ENCODE data around the gene IGLL1.
"Not testable (repeated sequence)": the region's sequence is repeated elsewhere in the genome, so short reads cannot be mapped to it uniquely, and the experiment has no call there.

Gene IGLL1

GRCh38 chr22:23563111-23563510, 17.0 kb downstream of the IGLL1 start:
- DNase-seq (ENCODE audit: low read depth, low spot score), result no peak

- DNase-seq (ENCODE audit: low read depth, low spot score), result no peak
These were observed 17.9 kb downstream of the IGLL1 start for GRCh38 chr22:23562186-23562585.

- DNase-seq (ENCODE audit: low read depth, low spot score), result not testable (repeated sequence)
These were observed 19.0 kb downstream of the IGLL1 start for GRCh38 chr22:23561025-23561510.

DNA sequence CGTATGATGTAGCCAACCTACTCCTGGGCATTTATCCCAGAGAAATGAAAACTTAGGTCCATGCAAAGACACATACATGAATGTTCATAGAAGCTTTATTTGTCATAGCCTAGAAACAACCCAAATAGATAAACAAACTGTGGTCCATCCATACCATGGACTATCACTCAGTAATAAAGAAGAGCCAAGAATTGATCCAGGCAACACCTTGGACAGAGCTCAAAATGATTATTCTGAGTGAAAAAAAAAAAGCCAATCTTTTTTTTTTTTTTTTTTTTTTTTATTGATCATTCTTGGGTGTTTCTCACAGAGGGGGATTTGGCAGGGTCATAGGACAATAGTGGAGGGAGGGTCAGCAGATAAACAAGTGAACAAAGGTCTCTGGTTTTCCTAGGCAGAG, 19.9 kb downstream of the IGLL1 start:
- DNase-seq (ENCODE audit: low read depth, low spot score), result not testable (repeated sequence)

DNA sequence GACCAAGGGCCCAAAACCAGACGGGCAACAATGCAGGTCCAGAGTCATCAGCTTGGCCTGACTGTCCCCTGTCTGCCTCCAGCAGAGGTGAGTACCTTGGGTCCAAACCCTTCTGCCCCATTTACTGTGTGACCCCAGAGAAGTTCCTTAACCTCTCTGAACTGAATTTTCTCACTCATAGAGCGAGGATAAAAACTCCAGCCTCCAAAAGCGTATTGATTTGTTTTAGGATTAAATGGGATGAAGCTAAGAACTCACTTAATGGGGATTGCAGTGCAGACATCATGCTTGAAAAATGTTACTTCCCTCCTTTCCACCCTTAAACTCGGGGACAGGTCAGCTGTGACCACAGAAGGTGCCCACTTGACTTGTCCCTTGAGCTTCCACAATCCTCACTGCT, 22.6 kb downstream of the IGLL1 start:
- no peak for DNase-seq (ENCODE audit: low read depth, low spot score)

DNA sequence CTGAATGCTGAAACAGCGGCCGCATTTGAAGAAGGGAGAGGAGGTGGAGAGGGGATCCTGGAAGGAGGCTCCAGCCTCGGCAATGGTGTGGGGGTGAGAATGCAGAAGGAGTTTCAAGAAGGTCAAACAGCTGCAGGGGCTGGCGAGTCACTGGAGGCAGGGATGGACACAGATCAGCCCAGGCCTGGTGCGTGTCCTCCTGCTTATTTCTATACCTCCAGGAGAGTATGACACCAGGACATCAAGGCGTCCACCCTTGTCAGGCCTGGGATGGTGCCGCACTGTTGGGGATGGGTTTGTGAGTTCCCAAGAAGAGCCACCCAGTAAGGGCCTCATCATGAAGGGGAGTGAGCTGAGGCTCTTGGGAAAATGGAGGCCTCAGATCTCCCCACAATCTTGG, 23.1 kb downstream of the IGLL1 start:
- DNase-seq (ENCODE audit: low read depth, low spot score), result no peak

- no peak for DNase-seq (ENCODE audit: low read depth, low spot score)
These were observed 24.0 kb downstream of the IGLL1 start for GRCh38 chr22:23556026-23556620.

DNA sequence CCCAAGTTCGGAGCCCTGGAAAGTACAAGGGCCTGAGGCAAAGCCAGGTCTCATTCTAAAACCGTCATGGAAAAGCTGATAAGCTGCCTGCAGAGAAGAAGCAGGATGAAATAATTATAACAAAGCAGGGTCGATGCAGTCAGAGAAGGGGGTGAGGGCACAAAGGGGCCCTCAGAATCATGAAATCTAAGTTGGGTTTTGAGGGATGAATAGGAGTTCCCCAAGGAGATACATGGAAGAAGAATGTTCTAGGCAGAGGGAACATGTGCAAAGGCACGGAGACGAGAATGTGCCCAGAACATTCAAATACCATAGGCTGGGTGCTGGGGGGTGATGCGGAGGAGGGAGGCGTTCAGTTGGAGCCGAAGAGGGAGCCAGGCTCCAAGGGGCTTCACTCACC, 25.0 kb downstream of the IGLL1 start:
- DNase-seq (ENCODE audit: low read depth, low spot score), result no peak

- no peak for DNase-seq (ENCODE audit: low read depth, low spot score)
These were observed 25.9 kb downstream of the IGLL1 start for GRCh38 chr22:23553924-23554870.

- no peak for DNase-seq (ENCODE audit: low read depth, low spot score)
These were observed 26.7 kb downstream of the IGLL1 start for GRCh38 chr22:23553438-23553837.

- DNase-seq (ENCODE audit: low read depth, low spot score), result no peak
These were observed 27.5 kb downstream of the IGLL1 start for GRCh38 chr22:23552573-23552972.

GRCh38 chr22:23551385-23551784, 28.7 kb downstream of the IGLL1 start:
- no peak for DNase-seq (ENCODE audit: low read depth, low spot score)

GRCh38 chr22:23550049-23550650, 29.9 kb downstream of the IGLL1 start:
- no peak for DNase-seq (ENCODE audit: low read depth, low spot score)

DNA sequence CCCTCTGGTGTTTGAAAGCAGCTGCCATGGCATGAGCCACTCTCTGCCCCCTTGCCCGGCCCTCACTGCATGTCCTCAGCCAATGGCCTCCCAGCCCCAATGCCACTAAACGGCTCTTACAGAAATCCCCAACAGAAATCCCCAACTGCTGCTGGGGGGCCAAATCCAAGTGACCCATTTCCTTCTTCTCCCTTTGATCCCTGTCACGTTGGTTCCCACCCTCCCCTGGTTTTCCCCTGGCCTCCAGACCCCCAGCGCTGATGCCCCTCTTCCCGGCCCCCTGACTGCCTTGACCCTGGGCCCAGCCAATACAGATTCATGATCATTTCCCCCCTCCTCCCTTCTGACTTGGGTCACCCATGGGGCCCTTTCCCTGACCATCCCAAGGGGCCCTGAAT, 30.9 kb downstream of the IGLL1 start:
- DNase-seq (ENCODE audit: low read depth, low spot score), result no peak

GRCh38 chr22:23548501-23549197, 31.4 kb downstream of the IGLL1 start:
- no peak for DNase-seq (ENCODE audit: low read depth, low spot score)

DNA sequence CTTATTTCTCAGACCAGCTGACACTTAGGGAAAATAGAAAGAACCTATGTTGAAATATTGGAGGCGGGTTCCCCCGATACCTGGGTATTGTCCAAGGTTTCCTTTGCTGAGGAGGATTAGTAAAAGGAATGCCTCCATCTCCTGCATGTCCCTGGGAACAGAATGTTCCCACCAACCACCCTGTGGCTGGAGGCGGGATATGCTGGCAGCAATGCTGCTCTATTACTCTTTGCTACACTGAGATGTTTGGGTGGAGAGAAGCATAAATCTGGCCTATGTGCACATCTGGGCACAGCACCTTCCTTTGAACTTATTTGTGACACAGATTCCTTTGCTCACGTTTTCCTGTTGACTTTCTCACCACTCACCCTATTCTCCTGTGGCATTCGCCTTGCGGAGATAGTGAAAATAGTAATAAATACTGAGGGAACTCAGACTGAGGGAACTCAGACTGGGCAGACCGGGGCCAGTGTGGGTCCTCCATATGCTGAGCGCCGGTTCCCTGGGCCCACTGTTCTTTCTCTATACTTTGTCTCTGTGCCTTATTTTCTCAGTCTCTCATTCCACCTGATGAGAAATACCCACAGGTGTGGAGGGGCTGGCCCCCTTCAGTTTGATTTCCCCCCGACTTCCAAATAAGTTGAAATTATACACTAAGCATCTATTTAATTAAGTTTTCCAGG, 32.1 kb downstream of the IGLL1 start:
- DNase-seq (ENCODE audit: low read depth, low spot score), result no peak

DNA sequence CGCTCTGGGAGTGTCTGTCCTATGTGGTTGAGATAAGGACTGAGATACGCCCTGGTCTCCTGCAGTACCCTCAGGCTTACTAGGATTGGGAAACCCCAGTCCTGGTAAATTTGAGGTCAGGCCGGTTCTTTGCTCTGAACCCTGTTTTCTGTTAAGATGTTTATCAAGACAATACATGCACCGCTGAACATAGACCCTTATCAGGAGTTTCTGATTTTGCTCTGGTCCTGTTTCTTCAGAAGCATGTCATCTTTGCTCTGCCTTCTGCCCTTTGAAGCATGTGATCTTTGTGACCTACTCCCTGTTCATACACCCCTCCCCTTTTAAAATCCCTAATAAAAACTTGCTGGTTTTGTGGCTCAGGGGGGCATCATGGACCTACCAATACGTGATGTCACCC, 32.7 kb downstream of the IGLL1 start:
- not testable (repeated sequence) for DNase-seq (ENCODE audit: low read depth, low spot score)

DNA sequence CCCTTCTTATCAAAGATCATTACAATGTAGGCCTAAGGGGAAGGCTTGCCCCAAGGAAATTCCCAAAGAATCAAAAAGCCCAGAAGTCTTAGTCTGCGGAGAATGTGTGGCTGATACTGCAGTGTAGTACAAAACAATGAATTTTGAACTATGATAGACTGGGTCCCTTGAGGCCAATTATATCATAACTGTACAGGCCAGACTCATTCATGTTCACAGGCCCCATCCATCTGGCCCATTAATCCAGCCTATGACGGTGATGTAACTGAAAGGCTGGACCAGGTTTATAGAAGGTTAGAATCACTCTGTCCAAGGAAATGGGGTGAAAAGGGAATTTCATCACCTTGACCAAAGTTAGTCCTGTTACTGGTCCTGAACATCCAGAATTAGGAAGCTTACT, 35.2 kb downstream of the IGLL1 start:
- no peak for DNase-seq (ENCODE audit: low read depth, low spot score)

- DNase-seq (ENCODE audit: low read depth, low spot score), result not testable (repeated sequence)
These were observed 36.5 kb downstream of the IGLL1 start for GRCh38 chr22:23543506-23544000.

DNA sequence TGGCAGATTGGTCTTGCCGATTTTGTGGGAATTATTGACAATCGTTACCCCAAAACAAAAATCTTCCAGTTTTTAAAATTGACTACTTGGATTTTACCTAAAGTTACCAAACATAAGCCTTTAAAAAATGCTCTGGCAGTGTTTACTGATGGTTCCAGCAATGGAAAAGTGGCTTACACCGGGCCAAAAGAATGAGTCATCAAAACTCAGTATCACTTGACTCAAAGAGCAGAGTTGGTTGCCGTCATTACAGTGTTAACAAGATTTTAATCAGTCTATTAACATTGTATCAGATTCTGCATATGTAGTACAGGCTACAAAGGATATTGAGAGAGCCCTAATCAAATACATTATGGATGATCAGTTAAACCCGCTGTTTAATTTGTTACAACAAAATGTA, 37.2 kb downstream of the IGLL1 start:
- DNase-seq (ENCODE audit: low read depth, low spot score), result no peak

DNA sequence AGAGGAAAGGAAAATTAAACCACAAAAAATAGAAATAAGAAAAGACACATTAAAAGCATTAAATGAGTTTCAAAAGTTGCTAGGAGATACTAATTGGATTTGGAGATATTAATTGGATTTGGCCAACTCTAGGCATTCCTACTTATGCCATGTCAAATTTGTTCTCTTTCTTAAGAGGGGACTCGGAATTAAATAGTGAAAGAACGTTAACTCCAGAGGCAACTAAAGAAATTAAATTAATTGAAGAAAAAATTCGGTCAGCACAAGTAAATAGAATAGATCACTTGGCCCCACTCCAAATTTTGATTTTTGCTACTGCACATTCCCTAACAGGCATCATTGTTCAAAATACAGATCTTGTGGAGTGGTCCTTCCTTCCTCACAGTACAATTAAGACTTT, 37.7 kb downstream of the IGLL1 start:
- not testable (repeated sequence) for DNase-seq (ENCODE audit: low read depth, low spot score)
